Calu3 (cell line): ENCODE measurements around the gene TNFSF12. TPM values are rescaled to one million over a fixed set of nuclear protein-coding genes. Genes with fewer than 3 reads are reported as not detected.

Experiments
- BruUV-seq: library from RNA; stranded (reverse); fragments of 400-500 nt; replicated peaks from 2 replicates; lab custom pipeline; 2021; lab: Mats Ljungman, UMichigan
- CTCF ChIA-PET: fragments of 300-600 bp; sonication (Branson Sonifier 250); formaldehyde crosslinking; loops from one replicate; lab custom pipeline; 2022; ENCODE audit warnings: antibody characterized with exemption; lab: Charles Lee
- DNase-seq: peaks from one replicate; pipeline ENCODE4 v3.0.0; 2022
- H3K27ac Mint-ChIP-seq: one replicate; pipeline ENCODE4 v1.8.0; 2022; ENCODE audit warnings: mixed read lengths; ENCODE audit not compliant: unreplicated experiment
- H3K27me3 Mint-ChIP-seq: one replicate; pipeline ENCODE4 v1.8.0; 2022; ENCODE audit warnings: mixed read lengths; ENCODE audit not compliant: unreplicated experiment
- H3K36me3 Mint-ChIP-seq: one replicate; pipeline ENCODE4 v1.8.0; 2022; ENCODE audit warnings: mild to moderate bottlenecking, moderate library complexity, mixed read lengths; ENCODE audit not compliant: insufficient read depth, unreplicated experiment
- H3K4me1 Mint-ChIP-seq: one replicate; pipeline ENCODE4 v1.8.0; 2022; ENCODE audit warnings: mild to moderate bottlenecking, low read depth, mixed read lengths; ENCODE audit not compliant: unreplicated experiment
- H3K4me3 Mint-ChIP-seq: one replicate; pipeline ENCODE4 v1.8.0; 2022; ENCODE audit warnings: mild to moderate bottlenecking, low read depth, moderate library complexity, mixed read lengths; ENCODE audit not compliant: unreplicated experiment
- H3K9me3 Mint-ChIP-seq: one replicate; pipeline ENCODE4 v1.8.0; 2022; ENCODE audit warnings: low read depth, mixed read lengths; ENCODE audit not compliant: unreplicated experiment
- CTCF ChIP-seq: fragments of 200-600 bp; IDR thresholded peaks from one replicate; pipeline ENCODE4 v1.8.0; 2022; ENCODE audit warnings: antibody characterized with exemption; ENCODE audit not compliant: unreplicated experiment
- intact Hi-C: fragments of 100-400 bp; cut with micrococcal nuclease; formaldehyde crosslinking; loops from one replicate; pipeline ENCODE4 v1.10.0; 2022; ENCODE audit not compliant: unreplicated experiment
- total RNA-seq: library from RNA; stranded (reverse); gene quantifications from 2 replicates; pipeline ENCODE4 v1.2.3, GENCODE V29; 2022

Gene TNFSF12
- total RNA-seq, 1 experiment from 2014 or later: 7.7 TPM

DNA sequence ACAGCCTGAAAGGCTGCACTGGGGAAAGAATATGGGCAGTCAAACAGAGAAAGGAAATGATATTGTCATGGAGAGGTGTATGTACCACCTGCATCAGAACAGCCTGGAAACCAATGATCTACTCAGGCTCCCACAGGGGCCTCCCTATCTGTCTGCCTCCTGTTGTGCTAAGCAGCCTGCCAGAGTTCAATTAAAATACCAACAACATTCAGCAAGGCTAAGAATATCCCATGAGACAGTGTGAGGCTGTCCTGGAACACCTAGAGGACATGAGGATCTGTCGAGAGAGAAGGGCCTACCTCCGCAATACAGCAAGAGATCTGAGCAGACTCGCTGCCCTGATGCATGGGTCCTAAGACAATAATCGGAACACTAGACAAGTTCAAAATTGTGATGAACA lies 57.4 kb downstream of the TNFSF12 start:
- no peak for TF ChIP-seq CTCF
- Mint-ChIP-seq H3K9me3 (no peaks in the 10 kb centered on the region), H3K27ac (no peak overlapping the region), H3K4me3 (no peak overlapping the region), H3K36me3 (peaks cover 46% of the 10 kb centered on the region), H3K27me3 (no peaks in the 10 kb centered on the region), H3K4me1 (no peaks in the 10 kb centered on the region)
- BruUV-seq: no TSS peak
- intact Hi-C loops: no loop called here
- CTCF ChIA-PET: no interaction called here
- no peak for DNase-seq

Other genes with a start within 250 kb of the TNFSF12 start
- gene EIF5A, start 241.4 kb upstream of the TNFSF12 start, total RNA-seq: 608 and 648 TPM in 2 replicates
- gene GPS2, start 233.7 kb upstream of the TNFSF12 start, total RNA-seq: 59.6 and 61.1 TPM in 2 replicates
- gene NEURL4, start 219.7 kb upstream of the TNFSF12 start, total RNA-seq: 31.9 and 33.0 TPM in 2 replicates
- gene ACAP1, start 212.5 kb upstream of the TNFSF12 start, total RNA-seq: 4.1 TPM in 1 of 2 replicates, not detected in the other
- gene KCTD11, start 196.9 kb upstream of the TNFSF12 start, total RNA-seq: 8.5 and 9.9 TPM in 2 replicates
- not detected in 2 replicates for gene TMEM95, start 193.9 kb upstream of the TNFSF12 start, total RNA-seq
- gene TNK1, start 168.0 kb upstream of the TNFSF12 start, total RNA-seq: 7.0 and 8.6 TPM in 2 replicates
- gene PLSCR3, start 154.5 kb upstream of the TNFSF12 start, total RNA-seq: 21.9 and 26.3 TPM in 2 replicates
- gene TMEM256, start 145.0 kb upstream of the TNFSF12 start, total RNA-seq: 47.8 and 51.5 TPM in 2 replicates
- 13.9 and 14.6 TPM in 2 replicates for gene NLGN2, start 141.2 kb upstream of the TNFSF12 start, total RNA-seq
- gene SPEM1, start 128.7 kb upstream of the TNFSF12 start, total RNA-seq: not detected in 2 replicates
- not detected in 2 replicates for gene SPEM2, start 123.4 kb upstream of the TNFSF12 start, total RNA-seq
- not detected in 2 replicates for gene SPEM3, start 120.2 kb upstream of the TNFSF12 start, total RNA-seq
- gene TMEM102, start 113.6 kb upstream of the TNFSF12 start, total RNA-seq: 8.5 TPM in 2 replicates
- gene FGF11, start 109.5 kb upstream of the TNFSF12 start, total RNA-seq: 1.2 and 2.1 TPM in 2 replicates
- gene CHRNB1, start 104.0 kb upstream of the TNFSF12 start, total RNA-seq: 2.4 and 3.0 TPM in 2 replicates
- 27.2 and 28.1 TPM in 2 replicates for gene ZBTB4, start 69.4 kb upstream of the TNFSF12 start, total RNA-seq
- gene SLC35G6, start 67.6 kb upstream of the TNFSF12 start, total RNA-seq: not detected in 2 replicates
- gene POLR2A, start 64.7 kb upstream of the TNFSF12 start, total RNA-seq: 89.0 and 99.3 TPM in 2 replicates
- 19.7 and 25.7 TPM in 2 replicates for gene TNFSF13, start 9.7 kb downstream of the TNFSF12 start, total RNA-seq
- 52.0 and 54.3 TPM in 2 replicates for gene SENP3, start 12.9 kb downstream of the TNFSF12 start, total RNA-seq
- 28.6 and 50.0 TPM in 2 replicates for gene CD68, start 30.6 kb downstream of the TNFSF12 start, total RNA-seq
- 34.6 and 36.3 TPM in 2 replicates for gene MPDU1, start 34.8 kb downstream of the TNFSF12 start, total RNA-seq
- not detected in 2 replicates for gene SOX15, start 41.0 kb downstream of the TNFSF12 start, total RNA-seq
- gene FXR2, start 65.8 kb downstream of the TNFSF12 start, total RNA-seq: 30.3 and 30.9 TPM in 2 replicates
- 15.9 and 16.6 TPM in 2 replicates for gene SAT2, start 78.8 kb downstream of the TNFSF12 start, total RNA-seq
- 0.39 TPM in 1 of 2 replicates, not detected in the other for gene SHBG, start 81.1 kb downstream of the TNFSF12 start, total RNA-seq
- not detected in 2 replicates for gene ATP1B2, start 101.9 kb downstream of the TNFSF12 start, total RNA-seq
- gene TP53, start 138.4 kb downstream of the TNFSF12 start, total RNA-seq: 98.3 and 119 TPM in 2 replicates
- 10.1 and 12.9 TPM in 2 replicates for gene WRAP53, start 139.4 kb downstream of the TNFSF12 start, total RNA-seq
- 0.38 and 0.88 TPM in 2 replicates for gene EFNB3, start 156.1 kb downstream of the TNFSF12 start, total RNA-seq
- 0.26 and 0.51 TPM in 2 replicates for gene DNAH2, start 168.7 kb downstream of the TNFSF12 start, total RNA-seq